Kidney glomerular epithelial cell (primary cell): ENCODE data around the gene MRPS5.
A peak's percentile ranks its signal among the peaks of the same experiment; 100 is the strongest.

Source experiments
- DNase-seq: peaks from one replicate; lab custom pipeline; 2025; lab: John Stamatoyannopoulos, UW

The MRPS5 gene

DNA sequence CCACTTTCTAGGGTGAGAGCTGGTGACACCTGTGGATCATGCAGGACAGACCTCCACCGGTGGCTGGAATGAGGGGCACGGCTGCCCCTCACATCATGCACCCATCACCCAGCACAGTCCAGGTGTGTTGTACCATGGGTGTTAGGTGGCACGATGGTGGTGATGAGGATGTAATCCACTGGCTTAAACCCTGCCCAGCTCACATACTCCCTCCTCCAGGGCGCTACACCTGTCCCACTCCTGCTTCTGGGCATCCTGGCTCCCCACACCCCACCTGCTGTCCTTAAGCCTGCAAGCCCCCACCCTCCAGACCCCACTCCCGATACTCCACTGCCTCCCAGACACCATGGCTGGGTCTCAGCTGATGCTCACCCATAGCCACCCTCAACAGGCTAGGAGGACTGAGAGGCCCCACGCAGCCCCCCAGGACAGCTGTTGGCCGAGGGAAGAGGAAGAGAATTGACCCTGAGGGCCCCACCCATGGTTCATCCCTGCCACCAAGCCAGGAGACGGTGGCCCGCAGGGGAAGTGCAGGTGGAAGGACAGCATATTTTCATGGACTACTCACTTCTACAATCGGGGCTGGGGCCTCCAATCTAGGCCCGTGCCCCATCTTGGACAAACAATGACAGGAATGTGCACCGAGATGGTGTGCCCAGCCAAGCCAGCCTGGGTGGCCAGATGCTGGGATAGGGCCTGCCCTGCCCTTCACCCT lies 61.8 kb downstream of the MRPS5 start:
- DNase-seq: no peak

DNA sequence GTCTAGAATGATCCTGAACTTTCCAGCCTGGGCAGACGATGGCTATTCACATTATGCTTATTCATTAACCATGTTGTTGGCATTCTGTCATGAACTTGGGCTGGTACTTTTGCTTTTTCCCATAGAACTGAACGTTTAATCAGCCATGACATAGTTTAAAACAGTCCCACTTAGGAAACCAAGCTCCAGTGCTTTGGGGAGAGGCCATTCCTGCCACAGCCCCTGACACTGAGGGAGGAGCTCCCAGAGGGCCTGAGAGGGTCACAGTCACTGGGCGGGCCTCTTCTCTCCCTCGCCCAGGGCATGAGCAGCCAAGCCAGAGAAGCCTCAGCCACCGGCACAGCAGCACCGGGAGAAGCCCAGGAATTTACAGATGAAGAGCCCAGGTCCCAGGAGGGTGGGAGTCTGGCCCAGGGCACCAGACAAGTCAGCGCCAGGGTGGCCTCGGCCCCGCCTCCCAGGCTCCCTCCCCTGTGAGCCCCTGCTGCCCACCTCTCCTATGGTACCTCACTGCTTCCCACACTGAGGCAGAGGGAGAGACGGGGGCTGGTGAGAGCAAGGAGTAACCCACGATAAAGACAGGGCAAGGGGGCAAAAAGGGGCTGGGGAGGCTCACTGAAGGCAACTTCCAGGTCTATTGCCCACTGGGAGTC lies 62.5 kb downstream of the MRPS5 start:
- peak; percentile 83 for DNase-seq

DNA sequence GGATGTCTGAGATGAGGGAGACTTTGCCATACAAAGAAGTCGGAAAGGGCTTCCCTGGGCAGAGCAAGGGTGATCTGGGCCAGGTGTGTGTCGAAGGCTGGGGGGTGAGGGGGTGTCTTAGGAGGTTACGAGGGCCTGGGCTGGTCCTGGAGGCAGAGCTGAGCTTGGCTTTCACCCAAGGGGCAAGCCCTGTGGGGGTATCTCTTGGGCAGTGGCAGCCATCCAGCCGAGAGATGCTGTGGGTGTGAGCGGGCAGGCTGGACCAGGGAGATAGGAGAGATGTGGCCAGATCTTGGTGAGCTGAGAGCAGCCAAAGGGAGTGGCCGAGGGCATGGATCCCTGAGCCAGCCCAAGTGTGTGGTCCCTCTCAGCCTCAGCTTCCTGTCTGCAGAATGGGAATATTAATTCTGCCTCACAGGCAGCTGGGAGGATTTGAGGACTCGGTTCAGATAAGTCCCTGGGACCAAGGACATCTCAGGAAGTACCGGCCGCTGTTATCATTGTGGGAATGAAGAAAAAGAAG lies 63.1 kb downstream of the MRPS5 start:
- peak; percentile 65 for DNase-seq

DNA sequence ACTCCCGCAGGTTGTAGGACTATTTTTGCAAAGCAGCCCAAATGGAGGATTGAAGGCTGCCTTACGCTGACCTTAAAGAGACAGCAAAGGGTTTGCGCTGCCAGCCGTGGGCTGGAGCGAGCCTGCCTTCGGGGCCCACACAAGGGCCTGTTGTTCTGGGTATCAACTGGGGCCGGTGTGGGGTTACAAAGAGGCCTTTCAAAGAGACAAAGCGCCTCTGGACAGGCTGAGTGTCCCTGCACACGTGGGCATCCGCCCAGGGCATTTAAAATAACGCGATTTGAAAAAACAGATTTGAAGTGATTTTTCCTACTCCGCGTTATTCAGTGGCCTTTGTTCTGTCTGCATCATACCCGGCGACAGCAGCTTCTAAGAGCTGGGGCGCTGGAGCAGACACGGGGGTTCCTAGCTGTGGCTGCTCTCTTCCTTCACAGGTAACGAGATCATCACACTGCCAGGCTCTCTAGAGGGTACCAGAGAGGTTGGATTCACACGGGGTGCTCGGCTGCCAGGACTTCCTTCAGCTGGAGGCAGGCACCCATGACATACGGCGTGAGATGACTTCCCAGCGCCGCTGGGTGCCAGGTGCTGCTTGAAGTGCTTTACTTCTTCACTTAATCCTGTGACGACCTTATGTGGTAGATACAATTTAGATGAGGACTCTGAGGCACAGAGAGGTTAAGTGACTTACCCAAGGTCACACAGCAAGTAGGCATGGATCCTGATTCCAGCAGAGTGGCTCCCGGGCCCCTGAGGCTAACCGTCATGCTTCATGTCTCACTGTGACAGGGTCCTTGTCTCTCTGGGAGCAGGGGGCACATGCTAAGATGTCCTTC lies 63.9 kb downstream of the MRPS5 start:
- no peak for DNase-seq

DNA sequence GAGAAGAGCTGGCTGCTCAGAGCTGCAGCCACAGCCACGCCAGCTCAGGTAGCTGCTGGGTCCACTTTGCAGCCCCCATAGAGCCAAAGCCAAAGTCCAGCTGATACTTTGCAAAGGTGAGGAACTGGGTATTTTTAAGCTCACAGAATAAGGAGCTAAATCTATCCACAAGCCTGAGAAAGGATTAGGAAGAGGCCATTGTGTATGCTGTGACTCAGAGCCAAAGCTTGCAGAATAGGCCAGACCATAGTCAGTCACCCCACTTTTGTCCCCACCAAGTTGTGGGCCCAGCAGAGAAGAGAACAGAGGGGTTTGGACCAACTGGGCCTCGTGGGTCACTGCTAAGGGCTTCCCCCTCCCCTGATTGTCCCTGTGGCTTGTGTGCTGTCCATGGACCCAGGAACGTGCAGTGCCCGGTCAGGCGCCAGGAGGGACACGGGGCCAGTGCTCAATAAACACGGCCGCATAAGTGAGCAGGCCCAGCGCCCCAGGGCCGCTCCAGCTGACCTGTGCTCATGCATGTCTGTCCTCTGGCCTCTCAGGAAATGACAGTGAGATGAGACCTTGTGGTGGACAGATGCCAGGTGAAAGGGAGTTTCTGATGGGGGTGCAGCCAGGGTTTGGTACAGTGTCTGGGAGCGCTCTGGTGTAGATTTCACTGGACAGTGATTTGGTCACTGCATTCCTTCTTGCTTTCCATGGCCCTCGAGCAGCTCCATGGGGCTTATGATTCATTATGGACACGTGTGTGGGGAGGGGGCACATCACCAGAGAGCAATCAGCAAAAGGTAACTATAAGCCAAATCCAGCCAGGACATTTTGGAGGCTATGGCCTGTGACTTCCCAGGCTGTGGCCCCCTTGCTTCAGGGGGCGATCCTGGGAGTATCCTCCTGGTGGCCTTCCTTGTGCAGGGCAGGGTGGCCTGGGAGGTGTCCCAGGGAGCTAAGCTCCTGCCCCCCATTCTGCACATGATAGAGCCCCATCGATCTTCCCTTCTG lies 64.8 kb downstream of the MRPS5 start:
- DNase-seq: peak; percentile 82

DNA sequence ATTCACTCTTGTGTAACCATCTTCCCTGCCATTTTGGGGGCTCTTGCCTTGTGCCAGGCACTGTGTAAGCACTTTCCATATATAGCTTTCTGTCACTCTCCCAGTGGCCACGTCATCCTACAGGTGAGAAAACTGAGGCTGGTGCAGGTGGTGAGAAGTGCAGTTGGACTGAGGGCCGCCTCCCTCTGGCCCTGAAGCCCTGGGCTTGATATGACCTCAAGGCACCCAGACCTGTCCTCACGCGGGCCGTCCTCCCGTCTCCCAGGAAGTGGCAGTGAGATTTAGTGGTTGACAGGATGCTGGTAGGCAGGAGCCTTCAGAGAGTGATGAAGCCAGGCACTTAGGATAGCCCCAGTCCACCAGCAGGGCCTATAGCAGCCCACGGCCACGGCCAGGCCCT lies 65.6 kb downstream of the MRPS5 start:
- no peak for DNase-seq

DNA sequence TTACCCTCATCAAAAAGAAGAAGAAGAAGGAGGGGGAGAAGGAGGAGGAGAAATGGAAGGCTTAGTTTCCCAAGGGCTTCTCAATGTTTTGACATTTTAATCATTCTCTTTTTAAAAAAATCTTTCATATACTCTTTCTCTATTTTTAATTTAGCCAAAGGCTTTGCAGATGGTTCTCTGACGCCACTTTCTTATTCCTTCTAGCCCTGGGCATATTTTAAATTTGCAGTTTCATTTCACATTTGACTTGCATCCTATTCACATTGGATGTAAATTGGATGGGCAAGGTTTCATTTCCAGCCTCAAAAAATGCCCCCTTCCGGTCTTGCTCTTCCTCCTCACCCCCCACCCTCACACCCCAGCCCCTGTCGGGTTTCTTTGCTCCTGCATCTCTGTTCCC lies 66.3 kb downstream of the MRPS5 start:
- DNase-seq: no peak

DNA sequence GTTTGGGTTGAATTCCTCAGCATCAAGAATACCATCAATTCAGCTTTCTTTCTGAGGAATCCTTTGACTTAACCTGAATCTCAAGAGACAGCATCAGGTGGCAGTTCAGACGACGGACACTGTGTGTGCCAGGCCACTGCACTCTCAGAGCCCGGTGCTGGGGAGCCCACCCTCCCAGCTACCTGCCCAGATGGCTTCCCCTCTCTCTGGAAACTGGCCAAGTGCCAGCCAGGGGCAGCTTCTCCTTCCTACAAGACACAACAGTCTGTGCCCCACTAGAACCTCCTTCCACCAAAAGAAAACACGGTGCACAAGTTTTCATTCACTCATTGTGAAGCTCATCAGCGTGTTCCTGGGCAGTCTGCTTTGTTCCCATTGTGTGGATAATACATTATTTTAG lies 67.6 kb downstream of the MRPS5 start:
- no peak for DNase-seq

DNA sequence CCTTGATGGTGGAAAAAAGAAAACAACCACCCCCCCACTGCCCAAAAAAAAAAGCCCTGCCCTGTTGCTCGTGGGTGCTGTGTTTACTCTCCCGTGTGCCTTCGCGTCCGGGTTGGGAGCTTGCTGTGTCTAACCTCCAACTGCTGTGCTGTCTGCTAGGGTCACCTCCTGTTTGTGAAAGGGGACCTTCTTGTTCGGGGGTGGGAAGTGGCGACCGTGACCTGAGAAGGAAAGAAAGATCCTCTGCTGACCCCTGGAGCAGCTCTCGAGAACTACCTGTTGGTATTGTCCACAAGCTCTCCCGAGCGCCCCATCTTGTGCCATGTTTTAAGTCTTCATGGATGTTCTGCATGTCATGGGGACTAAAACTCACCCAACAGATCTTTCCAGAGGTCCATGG lies 68.1 kb downstream of the MRPS5 start:
- no peak for DNase-seq

DNA sequence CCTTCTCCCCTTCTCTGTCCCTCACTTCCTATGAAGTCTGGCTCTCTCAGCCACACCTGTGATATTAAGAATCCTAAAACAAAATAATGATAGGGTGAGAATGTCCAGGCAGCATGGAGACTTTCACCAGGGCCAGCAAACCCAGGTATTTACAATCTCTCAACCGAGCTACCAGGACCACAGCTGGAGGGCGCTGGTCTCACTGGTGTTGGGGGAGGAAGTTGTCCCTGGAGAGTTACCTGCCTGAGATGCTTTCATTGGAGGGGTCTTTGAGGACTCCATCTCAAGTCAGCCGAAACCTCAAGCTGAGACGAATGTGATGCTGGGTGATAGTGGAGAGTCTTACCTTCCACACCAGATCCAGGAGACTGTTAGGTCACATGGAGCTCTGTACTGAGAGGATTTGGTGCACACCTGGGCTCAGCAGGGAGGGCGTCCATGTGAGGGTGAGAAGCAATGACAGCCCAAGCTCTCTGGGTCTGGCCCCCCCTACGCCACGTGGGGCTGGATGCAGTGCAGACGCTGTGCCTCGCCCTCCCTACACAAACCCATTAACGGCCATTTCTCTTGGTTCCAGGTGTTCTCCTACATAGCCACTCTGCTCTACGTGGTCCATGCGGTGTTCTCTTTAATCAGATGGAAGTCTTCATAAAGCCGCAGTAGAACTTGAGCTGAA lies 68.7 kb downstream of the MRPS5 start:
- DNase-seq: no peak

DNA sequence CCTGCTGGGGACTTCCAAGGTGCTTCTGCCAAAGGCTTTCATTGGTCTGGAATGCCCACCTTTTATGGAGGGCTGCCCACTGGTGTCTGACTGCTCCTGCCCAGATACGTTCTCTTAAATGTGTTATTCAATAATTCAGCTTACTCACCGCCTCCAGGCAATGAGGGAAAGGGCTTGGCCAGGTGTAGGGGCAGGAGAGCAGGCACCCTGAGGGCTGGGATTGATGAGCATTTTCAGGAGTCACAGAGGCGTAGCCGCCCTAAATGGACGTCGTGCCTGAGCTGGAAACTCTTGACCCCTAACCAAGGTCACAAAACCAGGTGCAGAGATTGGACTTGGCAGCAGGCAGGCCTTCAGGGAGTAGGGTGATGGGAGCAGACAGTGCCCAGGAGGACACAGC lies 69.3 kb downstream of the MRPS5 start:
- DNase-seq: peak; percentile 40

DNA sequence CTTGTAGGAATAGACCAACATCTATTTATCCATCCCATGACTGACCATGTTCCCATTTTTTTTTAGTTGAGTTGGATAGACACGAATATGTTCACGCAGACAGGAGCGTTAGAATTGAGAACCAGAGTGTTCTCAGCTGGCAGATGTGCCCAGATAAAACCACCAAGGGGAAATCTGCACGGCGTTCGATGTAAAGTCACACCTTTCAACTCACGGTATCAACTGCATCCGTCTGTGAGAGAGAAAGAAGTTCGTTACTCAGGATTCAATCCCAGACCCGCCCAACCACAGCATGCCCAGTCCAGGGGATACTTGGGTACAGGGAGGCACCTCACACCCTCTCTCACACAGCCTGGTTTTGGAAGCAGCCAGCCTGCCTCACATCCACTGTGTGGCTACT lies 70.0 kb downstream of the MRPS5 start:
- no peak for DNase-seq

DNA sequence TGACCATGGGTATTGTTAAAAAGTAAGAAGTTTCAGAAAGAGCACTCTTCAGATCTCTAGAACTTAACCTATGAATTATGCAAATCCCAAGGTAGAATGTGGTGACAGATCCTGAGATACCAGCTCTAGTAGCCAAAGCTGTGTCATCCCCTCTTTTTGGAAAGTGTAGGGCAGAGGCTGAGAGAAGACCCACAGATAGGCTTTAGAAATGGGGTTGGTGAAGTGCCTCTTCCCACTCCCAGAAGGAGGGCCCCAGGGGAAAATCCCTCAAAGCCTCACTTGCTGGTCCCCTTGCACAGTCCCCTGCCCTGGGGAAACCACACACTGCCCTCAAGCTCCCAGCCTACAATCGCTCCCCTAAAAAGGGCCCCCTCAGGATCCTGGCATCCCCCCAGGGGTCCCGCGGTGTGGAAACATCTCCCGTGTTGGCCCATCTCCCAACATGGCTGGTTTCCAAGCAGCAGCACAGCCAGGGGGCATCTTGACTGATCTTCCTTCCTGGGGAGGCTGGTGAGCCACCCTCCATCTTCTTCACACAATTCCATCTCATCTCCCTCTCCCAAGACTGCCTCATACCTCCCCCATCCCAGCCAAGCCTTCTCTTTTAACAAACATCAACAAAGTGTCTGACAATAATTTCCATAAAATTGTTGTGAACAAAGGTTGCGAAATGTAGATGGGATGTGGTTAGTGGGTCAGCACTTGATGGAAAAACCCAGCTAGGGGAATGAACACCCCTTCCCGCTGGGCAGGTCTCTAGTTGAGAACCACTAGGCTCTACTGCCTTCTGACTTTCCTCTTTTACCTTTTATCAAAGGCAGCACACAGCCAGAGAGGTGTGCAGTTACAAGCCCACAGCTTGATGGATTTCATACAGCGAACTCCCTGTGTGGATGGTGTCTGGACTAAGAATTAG lies 71.0 kb downstream of the MRPS5 start:
- no peak for DNase-seq

DNA sequence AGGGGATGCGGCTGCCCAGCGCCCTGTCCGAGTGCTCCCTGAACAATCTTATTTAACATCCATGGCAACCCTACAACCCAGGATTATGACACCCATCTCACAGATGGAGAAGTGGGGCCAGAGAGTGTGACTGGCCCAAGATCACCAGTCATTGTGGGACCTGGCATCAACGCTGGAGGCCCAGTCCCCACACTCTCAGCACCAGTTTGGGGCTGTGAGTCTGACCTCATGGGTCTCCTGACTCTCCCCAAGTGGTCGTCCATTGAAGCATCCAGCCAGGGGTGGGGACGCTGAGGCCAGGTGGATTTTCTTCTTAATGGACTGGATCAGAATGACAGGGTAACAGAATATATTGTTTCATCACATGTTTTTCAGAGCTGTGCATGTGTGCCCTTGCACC lies 71.6 kb downstream of the MRPS5 start:
- DNase-seq: no peak

DNA sequence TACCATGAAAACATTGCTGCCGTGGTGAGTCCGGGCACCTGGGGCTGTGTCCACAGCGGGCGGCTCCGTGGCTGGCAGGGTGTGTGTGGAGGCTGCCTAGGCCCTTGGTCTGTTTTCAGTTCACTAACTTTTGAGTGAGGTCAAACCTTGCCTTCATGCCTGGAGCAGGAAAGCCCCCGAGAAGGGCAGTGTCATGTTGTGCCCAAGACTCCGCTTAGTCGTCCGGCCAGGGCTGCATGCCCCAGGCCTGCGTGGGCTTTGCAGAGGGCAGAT lies 72.0 kb downstream of the MRPS5 start:
- no peak for DNase-seq

DNA sequence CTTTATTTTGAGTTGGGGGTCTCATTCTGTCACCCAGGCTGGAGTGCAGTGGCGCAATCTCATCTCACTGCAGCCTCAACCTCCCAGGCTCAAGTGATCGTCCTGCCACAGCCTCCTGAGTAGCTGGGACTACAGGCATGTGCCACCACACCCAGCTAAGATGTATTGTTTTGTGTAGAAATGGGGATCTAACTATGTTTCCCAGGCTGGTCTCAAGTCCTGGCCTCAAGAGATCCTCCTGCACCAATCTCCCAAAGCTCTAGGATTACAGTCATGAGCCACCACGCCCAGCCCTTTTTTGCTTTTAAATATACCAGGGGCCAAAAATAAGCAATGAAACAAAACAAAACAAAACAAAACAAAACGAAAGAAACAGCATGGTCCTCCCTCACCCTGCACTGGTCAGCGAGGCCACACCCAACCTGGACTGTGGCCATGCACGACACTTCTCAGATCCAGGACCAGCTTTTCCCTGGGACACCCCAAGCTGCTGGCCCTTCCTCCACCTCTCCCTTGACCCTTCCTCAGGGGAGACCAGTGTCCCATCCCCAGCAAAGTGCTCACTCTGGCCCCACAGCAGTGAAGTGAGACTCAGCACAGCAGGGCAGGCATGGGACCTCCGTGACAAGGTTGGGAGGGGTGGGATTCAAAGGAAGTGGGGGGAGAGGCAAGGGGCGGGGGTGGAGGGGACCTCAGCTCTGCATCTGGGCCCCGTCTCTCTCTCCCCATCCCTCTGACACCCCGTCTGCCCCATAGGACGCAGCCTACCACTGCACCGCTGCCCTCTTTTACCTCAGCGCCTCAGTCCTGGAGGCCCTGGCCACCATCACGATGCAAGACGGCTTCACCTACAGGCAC lies 72.6 kb downstream of the MRPS5 start:
- DNase-seq: no peak

DNA sequence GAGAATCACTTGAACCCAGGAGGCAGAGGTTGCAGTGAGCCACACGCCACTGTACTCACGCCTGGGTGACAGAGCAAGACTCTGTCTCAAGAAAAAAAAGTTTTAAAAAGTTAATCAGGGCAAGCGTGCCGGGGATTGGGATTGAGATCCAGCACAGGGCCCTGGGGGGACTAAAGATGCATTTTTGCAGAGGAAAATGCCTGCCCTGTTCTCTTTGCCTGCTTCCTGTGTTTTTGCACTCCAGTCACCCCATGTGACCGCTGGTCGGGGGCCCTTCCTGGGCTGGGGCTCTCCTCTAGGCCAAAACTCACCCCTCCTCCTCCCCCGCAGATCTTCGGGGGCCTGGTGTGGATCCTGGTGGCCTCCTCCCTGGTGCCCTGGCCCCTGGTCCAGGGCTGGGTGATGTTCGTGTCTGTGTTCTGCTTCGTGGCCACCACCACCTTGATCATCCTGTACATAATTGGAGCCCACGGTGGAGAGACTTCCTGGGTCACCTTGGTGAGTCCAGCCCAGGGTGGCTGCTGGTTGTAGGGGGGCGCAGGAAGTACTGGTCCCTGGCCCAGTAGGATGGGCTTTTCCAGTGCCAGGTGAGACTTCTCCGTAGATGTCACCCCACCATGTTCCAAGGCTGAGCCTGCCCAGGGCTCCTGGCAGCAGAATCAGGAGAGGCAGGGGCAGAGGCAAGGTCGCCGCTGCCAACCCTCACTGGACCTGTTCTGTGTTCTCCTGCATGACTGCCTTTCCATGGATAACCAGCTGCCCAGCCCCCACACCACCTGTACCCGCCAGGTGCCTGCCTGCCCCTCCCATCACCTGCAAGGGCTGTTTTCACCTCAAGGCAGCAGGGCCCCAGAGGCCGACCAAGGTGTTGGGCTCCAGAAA lies 73.7 kb downstream of the MRPS5 start:
- no peak for DNase-seq
